NCI-H460 (cell line): Measurements from ENCODE around the gene ZDHHC24. TPM values are rescaled to one million over a fixed set of nuclear protein-coding genes. Genes with fewer than 3 reads are reported as not detected.

Experiments
- DNase-seq: peaks from one replicate; pipeline ENCODE4 v3.0.0-alpha.2; 2016; ENCODE audit warnings: low read depth; ENCODE audit errors: extremely low read depth
- total RNA-seq: library from RNA; depleted of rRNA; stranded (reverse); fragments of >200 nt; shearing (Covaris generic); gene quantifications from 2 replicates; pipeline ENCODE4 v1.2.3, GENCODE V29; 2014; rRNA removed

ZDHHC24 gene
- total RNA-seq, 1 experiment from 2014 or later, result 8.0 TPM

DNA sequence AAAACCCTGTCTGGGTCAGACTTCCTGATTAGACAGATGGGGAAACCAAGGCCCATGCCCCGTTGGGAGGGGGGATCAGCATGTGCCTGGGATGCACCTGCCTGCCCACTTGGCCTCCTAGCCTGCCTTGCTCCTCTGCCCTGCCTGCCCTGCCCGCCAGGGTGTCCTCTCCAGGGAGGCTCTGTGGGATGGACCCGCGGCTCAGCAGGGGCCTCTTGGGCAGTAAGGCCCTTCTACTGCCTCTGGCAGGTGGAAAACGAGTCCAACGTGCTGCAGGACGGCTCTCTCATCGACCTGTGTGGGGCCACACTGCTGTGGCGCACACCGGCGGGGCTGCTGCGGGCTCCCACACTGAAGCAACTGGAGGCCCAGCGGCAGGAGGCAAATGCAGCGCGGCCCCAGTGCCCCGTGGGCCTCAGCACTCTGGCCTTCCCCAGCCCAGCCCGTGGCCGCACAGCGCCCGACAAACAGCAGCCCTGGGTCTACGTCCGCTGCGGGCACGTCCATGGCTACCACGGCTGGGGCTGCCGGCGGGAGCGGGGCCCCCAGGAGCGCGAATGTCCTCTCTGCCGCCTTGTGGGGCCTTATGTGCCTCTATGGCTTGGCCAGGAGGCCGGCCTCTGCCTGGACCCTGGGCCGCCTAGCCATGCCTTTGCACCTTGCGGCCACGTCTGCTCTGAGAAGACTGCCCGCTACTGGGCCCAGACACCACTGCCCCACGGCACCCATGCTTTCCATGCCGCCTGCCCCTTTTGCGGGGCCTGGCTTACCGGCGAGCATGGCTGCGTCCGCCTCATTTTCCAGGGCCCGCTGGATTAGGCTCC lies 70.3 kb downstream of the ZDHHC24 start:
- no peak for DNase-seq

DNA sequence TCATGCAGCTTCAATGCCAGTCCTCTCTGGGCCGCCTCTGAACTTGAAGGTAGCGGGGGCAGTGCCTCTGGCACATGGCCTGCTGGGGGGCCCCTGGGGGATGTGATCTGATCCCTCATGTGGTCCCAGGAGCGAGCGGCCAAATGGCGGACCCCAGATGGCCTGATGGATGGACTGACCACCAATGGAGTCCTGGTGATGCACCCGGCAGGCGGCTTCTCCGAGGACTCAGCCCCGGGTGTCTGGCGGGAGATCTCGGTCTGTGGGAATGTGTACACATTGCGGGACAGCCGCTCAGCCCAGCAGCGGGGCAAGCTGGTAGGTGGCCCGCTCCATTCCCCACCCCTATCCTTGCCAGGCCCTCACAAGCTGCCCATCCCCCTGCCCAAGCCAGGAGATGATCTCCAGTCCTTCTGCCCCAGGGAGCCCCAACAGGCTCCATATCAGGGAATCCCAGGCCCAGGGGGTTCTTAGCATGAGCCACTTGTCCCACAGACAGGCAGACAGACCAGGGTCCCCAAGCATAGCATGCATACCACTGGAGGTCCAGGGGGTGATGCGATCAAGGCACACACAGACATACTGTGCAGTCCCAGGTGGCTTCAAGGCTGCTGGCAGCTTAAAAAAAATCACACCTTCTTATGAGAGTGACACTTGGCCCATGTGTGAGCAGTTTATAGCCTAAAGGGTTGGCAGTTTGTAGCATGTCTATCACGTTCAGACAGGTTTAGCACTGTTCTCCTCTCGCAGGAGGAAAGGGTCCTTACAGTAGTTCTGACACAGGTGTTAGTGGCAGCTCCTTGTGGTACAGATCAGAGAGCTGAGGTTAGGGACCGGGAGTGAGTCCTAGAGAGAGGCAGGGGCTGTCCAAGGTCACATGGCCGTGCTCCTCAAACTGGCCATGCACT lies 72.0 kb downstream of the ZDHHC24 start:
- DNase-seq, result no peak

DNA sequence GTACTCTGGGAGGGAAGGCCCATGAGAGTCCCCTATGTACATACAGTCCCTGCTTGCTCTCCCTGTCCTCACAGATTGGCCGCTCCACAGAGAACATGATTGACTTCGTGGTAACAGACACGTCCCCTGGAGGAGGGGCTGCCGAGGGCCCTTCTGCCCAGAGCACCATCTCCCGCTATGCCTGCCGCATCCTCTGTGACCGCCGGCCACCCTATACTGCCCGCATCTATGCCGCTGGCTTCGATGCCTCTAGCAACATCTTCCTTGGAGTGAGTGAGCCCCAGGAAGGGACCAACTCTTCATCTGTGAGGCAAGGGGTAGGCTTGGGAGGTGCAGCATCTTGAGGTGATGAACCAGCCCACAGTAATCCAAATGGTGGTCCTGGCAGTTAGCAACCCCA lies 72.7 kb downstream of the ZDHHC24 start:
- DNase-seq, result no peak

DNA sequence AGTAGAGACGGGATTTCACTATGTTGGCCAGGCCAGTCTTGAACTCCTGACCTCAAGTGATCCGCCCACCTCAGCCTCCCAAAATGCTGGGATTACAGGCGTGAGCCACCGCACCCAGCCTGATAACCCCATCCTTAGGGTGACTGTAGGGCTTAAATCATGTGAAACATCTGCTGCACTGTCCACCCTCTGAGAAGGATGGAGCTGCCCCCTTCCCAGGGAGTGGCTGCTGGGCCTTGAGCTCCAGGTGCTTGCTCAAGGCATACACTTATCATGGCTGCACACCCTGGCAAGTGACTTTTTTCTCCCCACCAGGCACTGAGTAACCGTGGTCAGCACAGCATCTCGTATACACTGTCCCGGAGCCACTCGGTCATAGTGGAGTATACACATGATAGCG lies 73.8 kb downstream of the ZDHHC24 start:
- DNase-seq, result no peak

DNA sequence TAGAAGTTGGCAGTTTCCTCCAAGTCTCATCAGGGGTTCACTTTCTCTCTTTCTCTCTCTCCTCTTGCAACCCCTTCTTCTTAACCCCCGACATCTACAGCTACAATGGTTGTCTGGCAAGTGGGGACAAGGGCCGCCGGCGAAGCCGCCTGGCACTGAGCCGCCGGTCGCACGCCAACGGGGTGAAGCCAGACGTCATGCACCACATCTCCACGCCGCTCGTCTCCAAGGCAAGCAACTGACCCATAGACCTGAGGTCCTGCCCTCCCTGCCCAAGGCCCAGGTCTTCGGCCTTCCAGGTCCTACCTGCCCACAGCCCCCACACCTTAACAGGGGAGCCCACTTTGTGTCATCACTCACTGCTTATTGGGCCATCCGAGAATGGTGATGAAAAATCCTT lies 74.7 kb downstream of the ZDHHC24 start:
- no peak for DNase-seq

Other genes with a start within 250 kb of the ZDHHC24 start
- gene CD248, start 229.0 kb downstream of the ZDHHC24 start, total RNA-seq, result not detected in 2 replicates
- gene RIN1, start 209.6 kb downstream of the ZDHHC24 start, total RNA-seq, result 18.7 and 23.9 TPM in 2 replicates
- 35.3 and 44.2 TPM in 2 replicates for gene BRMS1, start 200.9 kb downstream of the ZDHHC24 start, total RNA-seq
- 15.0 and 16.9 TPM in 2 replicates for gene B4GAT1, start 198.4 kb downstream of the ZDHHC24 start, total RNA-seq
- gene SLC29A2, start 174.3 kb downstream of the ZDHHC24 start, total RNA-seq, result 4.6 and 4.7 TPM in 2 replicates
- not detected in 2 replicates for gene NPAS4, start 125.0 kb downstream of the ZDHHC24 start, total RNA-seq
- gene MRPL11, start 107.2 kb downstream of the ZDHHC24 start, total RNA-seq, result 66.8 and 90.4 TPM in 2 replicates
- gene PELI3, start 79.1 kb downstream of the ZDHHC24 start, total RNA-seq, result 2.7 and 3.2 TPM in 2 replicates
- gene DPP3, start 65.6 kb downstream of the ZDHHC24 start, total RNA-seq, result 30.8 and 31.9 TPM in 2 replicates
- gene BBS1, start 35.4 kb downstream of the ZDHHC24 start, total RNA-seq, result 13.7 and 16.7 TPM in 2 replicates
- gene ACTN3, start 855 bp upstream of the ZDHHC24 start, total RNA-seq, result not detected in 2 replicates
- gene CTSF, start 22.6 kb upstream of the ZDHHC24 start, total RNA-seq, result 9.0 and 9.5 TPM in 2 replicates
- gene CCDC87, start 47.0 kb upstream of the ZDHHC24 start, total RNA-seq, result 0.37 and 0.52 TPM in 2 replicates
- 13.7 and 14.7 TPM in 2 replicates for gene CCS, start 47.1 kb upstream of the ZDHHC24 start, total RNA-seq
- gene RBM14, start 70.6 kb upstream of the ZDHHC24 start, total RNA-seq, result 36.9 and 38.1 TPM in 2 replicates
- gene RBM4, start 92.7 kb upstream of the ZDHHC24 start, total RNA-seq, result 64.3 and 69.4 TPM in 2 replicates
- gene RBM4B, start 131.8 kb upstream of the ZDHHC24 start, total RNA-seq, result 14.1 and 17.2 TPM in 2 replicates
- gene SPTBN2, start 183.2 kb upstream of the ZDHHC24 start, total RNA-seq, result 17.0 and 17.4 TPM in 2 replicates